ENCODE results near the gene NCAPG2.

The NCAPG2 gene

GRCh38 chr7:158685693-158686092 is 18.9 kb downstream of the NCAPG2 start:
- no peak overlapping the region for H2AFZ ChIP-seq
- no peaks in the 10 kb centered on the region for H3K27me3 ChIP-seq (ENCODE audit: control insufficient read depth, insufficient read depth, low read length)
- H3K27ac ChIP-seq, result no peak overlapping the region
- H3K4me1 ChIP-seq, result no peaks in the 10 kb centered on the region
- TF ChIP-seq, protein P1, sequence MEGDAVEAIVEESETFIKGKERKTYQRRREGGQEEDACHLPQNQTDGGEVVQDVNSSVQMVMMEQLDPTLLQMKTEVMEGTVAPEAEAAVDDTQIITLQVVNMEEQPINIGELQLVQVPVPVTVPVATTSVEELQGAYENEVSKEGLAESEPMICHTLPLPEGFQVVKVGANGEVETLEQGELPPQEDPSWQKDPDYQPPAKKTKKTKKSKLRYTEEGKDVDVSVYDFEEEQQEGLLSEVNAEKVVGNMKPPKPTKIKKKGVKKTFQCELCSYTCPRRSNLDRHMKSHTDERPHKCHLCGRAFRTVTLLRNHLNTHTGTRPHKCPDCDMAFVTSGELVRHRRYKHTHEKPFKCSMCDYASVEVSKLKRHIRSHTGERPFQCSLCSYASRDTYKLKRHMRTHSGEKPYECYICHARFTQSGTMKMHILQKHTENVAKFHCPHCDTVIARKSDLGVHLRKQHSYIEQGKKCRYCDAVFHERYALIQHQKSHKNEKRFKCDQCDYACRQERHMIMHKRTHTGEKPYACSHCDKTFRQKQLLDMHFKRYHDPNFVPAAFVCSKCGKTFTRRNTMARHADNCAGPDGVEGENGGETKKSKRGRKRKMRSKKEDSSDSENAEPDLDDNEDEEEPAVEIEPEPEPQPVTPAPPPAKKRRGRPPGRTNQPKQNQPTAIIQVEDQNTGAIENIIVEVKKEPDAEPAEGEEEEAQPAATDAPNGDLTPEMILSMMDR (IDR thresholded peaks at IDR 0.05), result no peak
- H3K9me3 ChIP-seq (ENCODE audit: control insufficient read depth, low read length), result no peaks in the 10 kb centered on the region
- no peak overlapping the region for H3K4me2 ChIP-seq (ENCODE audit: low read length)
- no peak overlapping the region for H3K4me3 ChIP-seq (ENCODE audit: low read depth, low read length)
- no peak overlapping the region for H3K9ac ChIP-seq
- H3K79me2 ChIP-seq, result no peaks in the 10 kb centered on the region
- no peaks in the 10 kb centered on the region for H3K36me3 ChIP-seq (ENCODE audit: control insufficient read depth, insufficient read depth, low read length)

DNA sequence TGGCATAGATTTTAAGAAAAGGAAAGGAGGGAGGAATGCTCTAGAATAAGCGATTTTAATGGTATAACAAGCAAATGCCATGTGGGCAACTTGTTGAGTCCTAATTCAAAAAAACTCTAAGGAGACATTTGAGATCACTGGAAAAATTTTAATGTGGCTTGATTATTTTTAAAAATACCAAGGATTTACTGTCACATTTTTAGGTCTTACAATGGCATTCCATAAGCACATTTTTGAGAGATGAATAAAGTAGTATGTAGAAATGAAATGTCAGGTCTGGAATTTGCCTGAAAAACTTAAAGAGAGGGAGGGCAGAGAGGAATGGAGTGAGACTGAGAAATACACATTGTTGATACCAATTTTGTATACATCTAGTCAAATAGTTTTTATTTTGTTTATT is 20.3 kb downstream of the NCAPG2 start:
- Histone ChIP-seq H3K27ac (no peak overlapping the region), H3K4me1 (no peaks in the 10 kb centered on the region), H3K79me2 (no peaks in the 10 kb centered on the region), H3K4me3 (ENCODE audit: low read depth, low read length) (no peak overlapping the region), H3K4me2 (ENCODE audit: low read length) (no peak overlapping the region), H3K36me3 (ENCODE audit: control insufficient read depth, insufficient read depth, low read length) (no peaks in the 10 kb centered on the region), H3K9me3 (ENCODE audit: control insufficient read depth, low read length) (no peaks in the 10 kb centered on the region), H2AFZ (no peak overlapping the region), H3K9ac (no peak overlapping the region), H3K27me3 (ENCODE audit: control insufficient read depth, insufficient read depth, low read length) (no peaks in the 10 kb centered on the region)
- TF ChIP-seq, protein P1 (IDR thresholded peaks at IDR 0.05), result no peak

- H3K27me3 ChIP-seq (ENCODE audit: control insufficient read depth, insufficient read depth, low read length), result no peaks in the 10 kb centered on the region
Measured at GRCh38 chr7:158683541-158683940, 21.1 kb downstream of the NCAPG2 start.

DNA sequence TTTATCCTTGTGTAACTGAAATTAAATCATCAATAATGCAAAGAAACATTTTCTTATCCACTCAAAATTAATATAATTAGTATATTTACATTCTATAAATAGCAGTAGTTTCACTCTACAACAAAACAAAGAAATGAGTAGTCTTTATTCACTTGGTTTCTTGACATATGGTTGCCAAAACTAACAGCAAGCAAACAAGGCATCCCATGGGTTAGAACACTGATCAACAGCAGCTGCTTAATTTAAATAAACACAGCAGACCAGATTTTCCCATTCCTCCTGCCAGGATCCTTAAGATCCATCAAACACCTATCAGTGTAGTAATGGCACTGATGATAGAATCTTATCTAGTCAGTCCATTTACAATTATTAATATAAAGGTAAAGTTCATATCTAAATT is 22.1 kb downstream of the NCAPG2 start:
- Histone ChIP-seq H3K36me3 (ENCODE audit: control insufficient read depth, insufficient read depth, low read length) (no peaks in the 10 kb centered on the region), H2AFZ (no peak overlapping the region), H3K79me2 (no peaks in the 10 kb centered on the region), H3K4me2 (ENCODE audit: low read length) (no peak overlapping the region), H3K9ac (no peak overlapping the region), H3K27ac (no peak overlapping the region), H3K9me3 (ENCODE audit: control insufficient read depth, low read length) (no peaks in the 10 kb centered on the region), H3K4me1 (no peaks in the 10 kb centered on the region), H3K27me3 (ENCODE audit: control insufficient read depth, insufficient read depth, low read length) (no peaks in the 10 kb centered on the region), H3K4me3 (ENCODE audit: low read depth, low read length) (no peak overlapping the region)
- TF ChIP-seq, protein P1 (IDR thresholded peaks at IDR 0.05), result no peak

More at GRCh38 chr7:158683541-158683940, 21.1 kb downstream of the NCAPG2 start:
- Histone ChIP-seq H3K9me3 (ENCODE audit: control insufficient read depth, low read length) (no peaks in the 10 kb centered on the region), H2AFZ (no peak overlapping the region), H3K4me2 (ENCODE audit: low read length) (no peak overlapping the region), H3K4me3 (ENCODE audit: low read depth, low read length) (no peak overlapping the region), H3K4me1 (no peaks in the 10 kb centered on the region), H3K9ac (no peak overlapping the region), H3K36me3 (ENCODE audit: control insufficient read depth, insufficient read depth, low read length) (no peaks in the 10 kb centered on the region), H3K79me2 (no peaks in the 10 kb centered on the region), H3K27ac (no peak overlapping the region)
- TF ChIP-seq, protein P1 (IDR thresholded peaks at IDR 0.05), result no peak

DNA sequence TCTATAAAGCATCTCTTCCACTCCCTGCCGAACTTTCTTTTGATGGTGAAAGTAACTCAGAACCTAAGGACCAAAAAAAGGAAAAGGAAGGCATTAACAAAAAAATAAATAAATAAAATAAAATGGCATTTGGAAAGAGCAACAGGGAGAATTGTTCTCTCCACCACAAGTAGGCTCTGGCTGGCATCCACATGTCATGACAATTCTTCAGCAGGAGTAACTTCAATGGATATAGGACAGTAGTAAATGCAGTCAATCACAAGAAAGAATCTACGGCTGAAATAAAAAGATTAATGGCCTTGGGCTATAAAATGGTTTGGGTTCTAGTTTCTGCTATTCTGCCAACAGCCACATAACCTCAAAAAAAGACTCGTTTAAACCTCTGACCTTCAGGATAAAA is 23.9 kb downstream of the NCAPG2 start:
- no peak overlapping the region for H3K9ac ChIP-seq

More for the DNA sequence above, 23.9 kb downstream of the NCAPG2 start:
- Histone ChIP-seq H3K27me3 (ENCODE audit: control insufficient read depth, insufficient read depth, low read length) (no peaks in the 10 kb centered on the region), H3K79me2 (no peaks in the 10 kb centered on the region), H3K27ac (no peak overlapping the region), H3K36me3 (ENCODE audit: control insufficient read depth, insufficient read depth, low read length) (no peaks in the 10 kb centered on the region), H3K9me3 (ENCODE audit: control insufficient read depth, low read length) (no peaks in the 10 kb centered on the region), H3K4me2 (ENCODE audit: low read length) (no peak overlapping the region), H3K4me3 (ENCODE audit: low read depth, low read length) (no peak overlapping the region), H2AFZ (no peak overlapping the region), H3K4me1 (no peaks in the 10 kb centered on the region)
- TF ChIP-seq, protein P1 (IDR thresholded peaks at IDR 0.05), result no peak
